ENCODE data around the gene KCNJ2.

GRCh38 chr17:70171159-70171558, 1.8 kb downstream of the KCNJ2 start:
- no peak for TF ChIP-seq CTCF (conservative IDR thresholded peaks at IDR 0.05; ENCODE audit: low read depth, low read length)
- no peak for TF ChIP-seq EZH2 (IDR thresholded peaks at IDR 0.05; ENCODE audit: low read length, unreplicated experiment)
- no peak for TF ChIP-seq EZH2phosphoT487 (IDR thresholded peaks at IDR 0.05; ENCODE audit: borderline replicate concordance, low read length)

Data from PC-3 (cell line).